Uterus (tissue), 4 donors: ENCODE data around the gene MKRN3. TPM values are rescaled to one million over a fixed set of nuclear protein-coding genes. Genes with fewer than 3 reads are reported as not detected.
"Not testable (repeated sequence)": the region's sequence is repeated elsewhere in the genome, so short reads cannot be mapped to it uniquely, and the experiment has no call there.

Experiments used
- DNase-seq, 2 donors: peaks; one replicate each; pipeline ENCODE4 v3.0.0-alpha.2; 2019 to 2020
- H3K27ac ChIP-seq, 2 donors: fragments of 200-600 bp; sonication (generic); 1 replicate in 1 of 2; 2 replicates in 1 of 2; pipeline ENCODE4 v1.5.1; 2016 to 2018
- H3K27me3 ChIP-seq, 2 donors: fragments of 200-600 bp; sonication (generic); one replicate each; pipeline ENCODE4 v1.5.1; 2018 to 2019; ENCODE audit warnings: control low read depth in 1 of 2
- H3K36me3 ChIP-seq, 2 donors: fragments of 200-600 bp; sonication (generic); one replicate each; pipeline ENCODE4 v1.5.1; 2019; ENCODE audit warnings: control low read depth in 1 of 2
- H3K4me1 ChIP-seq, 2 donors: fragments of 200-600 bp; sonication (generic); one replicate each; pipeline ENCODE4 v1.5.1; 2018 to 2019; ENCODE audit warnings: control low read depth in 1 of 2
- H3K4me3 ChIP-seq, 2 donors: fragments of 200-600 bp; sonication (generic); 1 replicate in 1 of 2; 2 replicates in 1 of 2; pipeline ENCODE4 v1.5.1; 2018 to 2019; ENCODE audit warnings: mild to moderate bottlenecking in 1 of 2
- H3K9me3 ChIP-seq, 2 donors: fragments of 200-600 bp; sonication (generic); one replicate each; pipeline ENCODE4 v1.5.1; 2019; ENCODE audit warnings: control low read depth in 1 of 2
- POLR2A ChIP-seq, 2 donors: fragments of 450-650 bp; IDR thresholded peaks; one replicate each; pipeline ENCODE4 v1.6.1; 2016; ENCODE audit warnings: antibody characterized with exemption in 2 of 2, mild to moderate bottlenecking in 1 of 2, moderate library complexity in 1 of 2
- intact Hi-C: fragments of 100-400 bp; cut with DNase I; formaldehyde crosslinking; loops from one replicate; pipeline ENCODE4 v1.15.1; 2023; ENCODE audit warnings: low total_unique reads
- total RNA-seq, 4 donors: library from RNA; depleted of rRNA in 3 of 4; stranded (reverse); fragments of >200 nt in 3 of 4; gene quantifications; one replicate each; pipeline versions ENCODE4 v1.1.0 to v1.2.4, GENCODE V29; 2014 to 2023
- TF ChIP-seq, protein P1 (sequence below), 4 experiments: fragments of 200-600 bp in 2 of 4; fragments of 450-650 bp in 2 of 4; sonication (generic) in 2 of 4; IDR thresholded peaks; one replicate each; pipeline ENCODE4 v1.5.1; 2016 to 2019; ENCODE audit warnings: antibody characterized with exemption in 4 of 4, mild to moderate bottlenecking in 2 of 4, moderate library complexity in 1 of 4
- donor health status: DM: yes; HTN: yes; CAD: no.

Gene MKRN3
- total RNA-seq, 4 donors from 2014 or later: 0.21 to 0.29 TPM; not detected in 2

DNA sequence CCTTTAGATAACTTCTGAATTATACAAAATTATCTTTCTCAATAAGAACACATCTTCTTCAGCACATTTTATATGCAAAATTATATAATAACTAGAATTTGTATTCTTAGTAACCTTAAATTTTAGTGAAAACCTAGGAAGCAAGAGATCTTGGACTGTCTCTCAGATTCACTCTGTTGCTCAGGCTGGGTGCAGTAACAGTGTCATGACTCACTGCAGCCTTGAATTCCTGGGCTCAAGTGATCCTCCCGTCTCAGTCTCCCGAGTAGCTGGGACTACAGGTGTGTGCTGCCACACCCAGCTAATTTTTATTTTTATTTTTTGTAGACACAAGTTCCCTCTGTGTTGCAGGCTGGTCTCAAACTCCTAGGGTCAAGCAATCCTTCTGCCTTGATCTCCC is 29.9 kb downstream of the MKRN3 start:
- intact Hi-C loops: no loop called here
- TF ChIP-seq POLR2A (IDR thresholded peaks at IDR 0.05): no peak
- TF ChIP-seq, protein P1, sequence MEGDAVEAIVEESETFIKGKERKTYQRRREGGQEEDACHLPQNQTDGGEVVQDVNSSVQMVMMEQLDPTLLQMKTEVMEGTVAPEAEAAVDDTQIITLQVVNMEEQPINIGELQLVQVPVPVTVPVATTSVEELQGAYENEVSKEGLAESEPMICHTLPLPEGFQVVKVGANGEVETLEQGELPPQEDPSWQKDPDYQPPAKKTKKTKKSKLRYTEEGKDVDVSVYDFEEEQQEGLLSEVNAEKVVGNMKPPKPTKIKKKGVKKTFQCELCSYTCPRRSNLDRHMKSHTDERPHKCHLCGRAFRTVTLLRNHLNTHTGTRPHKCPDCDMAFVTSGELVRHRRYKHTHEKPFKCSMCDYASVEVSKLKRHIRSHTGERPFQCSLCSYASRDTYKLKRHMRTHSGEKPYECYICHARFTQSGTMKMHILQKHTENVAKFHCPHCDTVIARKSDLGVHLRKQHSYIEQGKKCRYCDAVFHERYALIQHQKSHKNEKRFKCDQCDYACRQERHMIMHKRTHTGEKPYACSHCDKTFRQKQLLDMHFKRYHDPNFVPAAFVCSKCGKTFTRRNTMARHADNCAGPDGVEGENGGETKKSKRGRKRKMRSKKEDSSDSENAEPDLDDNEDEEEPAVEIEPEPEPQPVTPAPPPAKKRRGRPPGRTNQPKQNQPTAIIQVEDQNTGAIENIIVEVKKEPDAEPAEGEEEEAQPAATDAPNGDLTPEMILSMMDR (IDR thresholded peaks at IDR 0.05): no peak
- Histone ChIP-seq H3K9me3 (no peaks in the 10 kb centered on the region), H3K36me3 (no peaks in the 10 kb centered on the region), H3K4me1 (no peaks in the 10 kb centered on the region), H3K4me3 (no peak overlapping the region), H3K27ac (no peak overlapping the region), H3K27me3 (no peaks in the 10 kb centered on the region)
- no peak for DNase-seq

DNA sequence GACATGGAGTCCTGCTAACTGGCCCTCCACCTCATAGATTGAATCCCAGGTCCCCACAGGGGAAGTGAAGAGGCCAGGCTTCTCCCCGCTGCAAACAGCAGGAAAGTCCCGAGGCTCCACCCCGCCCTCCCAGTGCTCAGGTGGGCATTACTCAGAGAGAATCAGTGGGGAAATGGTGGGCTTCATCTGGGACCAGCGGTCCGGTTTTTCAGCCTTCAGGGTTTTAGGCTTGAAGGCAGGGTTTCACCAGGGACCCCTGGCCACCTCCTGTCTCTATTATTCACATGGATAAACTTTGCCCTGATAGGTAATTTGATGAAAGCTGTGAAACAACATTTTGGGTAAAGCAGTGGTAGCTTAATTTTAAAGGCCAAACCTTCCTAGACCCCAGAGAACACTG is 31.3 kb downstream of the MKRN3 start:
- no peak overlapping the region for H3K4me3 ChIP-seq
- H3K9me3 ChIP-seq: no peaks in the 10 kb centered on the region
- TF ChIP-seq, protein P1 (IDR thresholded peaks at IDR 0.05): no peak
- no peak for TF ChIP-seq POLR2A (IDR thresholded peaks at IDR 0.05)
- no peaks in the 10 kb centered on the region for H3K4me1 ChIP-seq
- intact Hi-C loops: no loop called here
- H3K27me3 ChIP-seq: no peaks in the 10 kb centered on the region
- no peak for DNase-seq
- H3K27ac ChIP-seq: no peak overlapping the region
- no peaks in the 10 kb centered on the region for H3K36me3 ChIP-seq

DNA sequence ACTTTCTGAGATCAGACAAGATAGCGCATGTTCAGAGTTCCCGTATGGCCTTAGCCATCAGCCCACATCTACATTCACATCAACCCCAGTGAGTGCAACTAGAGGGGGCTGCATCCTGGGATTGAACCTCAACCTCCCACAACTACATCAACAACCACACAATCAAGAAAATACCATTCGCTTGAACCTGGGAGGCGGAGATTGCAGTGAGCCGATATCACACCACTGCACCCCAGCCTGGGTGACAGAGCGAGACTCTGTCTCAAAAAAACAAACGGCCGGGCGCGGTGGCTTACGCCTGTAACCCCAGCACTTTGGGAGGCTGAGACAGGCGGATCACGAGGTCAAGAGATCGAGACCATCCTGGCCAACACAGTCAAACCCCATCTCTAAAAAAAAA is 31.8 kb downstream of the MKRN3 start:
- H3K27me3 ChIP-seq, H3K9me3 ChIP-seq, H3K4me3 ChIP-seq, H3K4me1 ChIP-seq, H3K27ac ChIP-seq, intact Hi-C loops, DNase-seq, H3K36me3 ChIP-seq: not testable (repeated sequence)

DNA sequence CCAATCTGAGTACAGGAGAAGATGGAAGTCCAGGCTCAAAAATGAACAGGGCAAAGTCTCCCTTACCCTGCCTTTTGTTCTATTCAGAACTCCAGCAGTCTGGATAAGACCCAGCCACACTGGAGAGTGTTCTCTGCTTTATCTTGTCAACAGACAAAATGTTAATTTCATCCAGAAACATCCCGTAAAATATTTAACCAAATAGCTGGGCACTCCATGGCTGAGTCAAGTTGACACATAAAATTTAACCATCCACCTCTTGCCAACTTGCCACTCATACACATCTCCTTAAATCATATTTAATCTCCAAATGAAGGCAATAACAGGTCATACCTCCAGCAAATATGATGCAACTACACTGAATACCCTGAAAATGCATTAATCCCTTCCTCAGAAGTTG is 33.6 kb downstream of the MKRN3 start:
- intact Hi-C loops: no loop called here
- TF ChIP-seq POLR2A (IDR thresholded peaks at IDR 0.05): no peak
- TF ChIP-seq, protein P1 (IDR thresholded peaks at IDR 0.05): no peak
- no peak for DNase-seq

DNA sequence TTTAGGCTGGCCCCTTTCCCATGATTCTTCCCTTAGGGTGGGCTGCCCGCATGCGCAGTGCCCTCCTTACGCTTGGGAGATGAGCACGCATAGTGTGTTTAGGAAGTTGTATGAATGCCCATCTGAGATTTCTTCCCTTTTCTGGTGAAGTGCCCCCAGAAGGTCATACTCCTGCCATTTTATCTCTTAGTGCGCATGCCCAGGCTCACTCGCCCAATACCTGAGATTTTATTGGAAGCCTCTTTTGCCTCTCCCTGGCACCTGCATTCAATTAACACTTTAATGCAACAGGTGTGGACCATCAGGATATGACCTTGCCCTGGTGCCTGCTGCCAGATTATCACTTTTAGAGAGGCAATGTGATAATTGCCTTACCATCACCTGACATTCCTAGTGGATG is 36.6 kb downstream of the MKRN3 start:
- Histone ChIP-seq H3K36me3 (no peaks in the 10 kb centered on the region), H3K4me1 (no peaks in the 10 kb centered on the region), H3K27me3 (no peaks in the 10 kb centered on the region), H3K27ac (no peak overlapping the region), H3K4me3 (no peak overlapping the region), H3K9me3 (no peaks in the 10 kb centered on the region)
- TF ChIP-seq, protein P1 (IDR thresholded peaks at IDR 0.05): no peak
- no peak for TF ChIP-seq POLR2A (IDR thresholded peaks at IDR 0.05)
- intact Hi-C loops: no loop called here
- no peak for DNase-seq

More for the DNA sequence above, 33.6 kb downstream of the MKRN3 start:
- no peaks in the 10 kb centered on the region for H3K9me3 ChIP-seq
- no peaks in the 10 kb centered on the region for H3K4me1 ChIP-seq
- no peaks in the 10 kb centered on the region for H3K27me3 ChIP-seq
- H3K4me3 ChIP-seq: no peak overlapping the region
- H3K27ac ChIP-seq: no peak overlapping the region
- H3K36me3 ChIP-seq: no peaks in the 10 kb centered on the region

DNA sequence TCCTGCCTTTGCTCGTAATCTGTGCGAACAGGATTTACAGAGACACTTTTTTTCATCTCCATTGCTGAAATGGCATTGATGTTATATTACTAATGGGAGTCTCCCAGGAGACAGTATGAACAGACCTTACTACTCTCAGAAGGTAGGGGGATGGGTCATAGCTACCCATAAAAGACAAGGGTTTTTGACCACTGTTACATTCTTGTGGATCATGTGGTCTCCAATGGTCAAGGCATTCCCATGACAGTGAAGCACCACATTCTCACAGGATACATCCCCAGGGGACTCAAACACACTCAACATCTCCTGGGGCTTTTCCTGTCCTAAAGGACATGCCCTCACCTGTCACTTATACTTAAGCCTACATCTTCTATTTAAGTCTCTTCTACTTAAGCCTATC is 40.8 kb downstream of the MKRN3 start:
- H3K27me3 ChIP-seq: no peaks in the 10 kb centered on the region
- no peaks in the 10 kb centered on the region for H3K9me3 ChIP-seq
- H3K36me3 ChIP-seq: no peaks in the 10 kb centered on the region

More for the DNA sequence above, 40.8 kb downstream of the MKRN3 start:
- intact Hi-C loops: no loop called here
- no peaks in the 10 kb centered on the region for H3K4me1 ChIP-seq
- no peak overlapping the region for H3K4me3 ChIP-seq
- no peak for TF ChIP-seq POLR2A (IDR thresholded peaks at IDR 0.05)
- TF ChIP-seq, protein P1 (IDR thresholded peaks at IDR 0.05): no peak
- DNase-seq: no peak
- H3K27ac ChIP-seq: no peak overlapping the region
